Measurements from ENCODE around the gene GAD1.

DNA sequence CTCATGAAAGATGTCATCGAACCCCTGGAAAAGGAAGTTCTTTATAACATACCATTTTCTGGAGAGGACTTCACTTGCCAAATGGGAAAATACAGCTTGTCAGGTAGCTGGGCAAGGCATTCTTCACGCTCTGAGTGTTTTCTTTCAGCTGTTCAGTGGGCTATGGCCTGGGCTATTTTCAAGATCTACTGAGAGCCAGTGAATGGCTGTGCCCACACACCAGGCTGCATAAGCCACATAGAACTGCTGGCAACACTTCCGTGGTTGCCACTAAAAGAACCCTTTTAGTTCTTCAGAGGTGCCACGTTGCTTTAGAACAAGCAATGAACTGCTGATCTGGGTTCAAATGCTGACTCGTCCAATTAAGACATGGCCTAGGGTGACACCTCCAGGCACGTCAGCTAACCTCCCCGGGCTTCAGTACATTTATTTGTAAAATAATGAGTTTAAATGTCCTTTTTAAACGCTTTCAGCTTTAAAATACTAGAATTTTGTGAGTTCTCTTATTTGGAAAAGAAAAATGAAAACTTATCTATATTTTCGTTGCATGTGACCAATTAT lies 75.8 kb downstream of the GAD1 start:
- TF ChIP-seq, protein P1, sequence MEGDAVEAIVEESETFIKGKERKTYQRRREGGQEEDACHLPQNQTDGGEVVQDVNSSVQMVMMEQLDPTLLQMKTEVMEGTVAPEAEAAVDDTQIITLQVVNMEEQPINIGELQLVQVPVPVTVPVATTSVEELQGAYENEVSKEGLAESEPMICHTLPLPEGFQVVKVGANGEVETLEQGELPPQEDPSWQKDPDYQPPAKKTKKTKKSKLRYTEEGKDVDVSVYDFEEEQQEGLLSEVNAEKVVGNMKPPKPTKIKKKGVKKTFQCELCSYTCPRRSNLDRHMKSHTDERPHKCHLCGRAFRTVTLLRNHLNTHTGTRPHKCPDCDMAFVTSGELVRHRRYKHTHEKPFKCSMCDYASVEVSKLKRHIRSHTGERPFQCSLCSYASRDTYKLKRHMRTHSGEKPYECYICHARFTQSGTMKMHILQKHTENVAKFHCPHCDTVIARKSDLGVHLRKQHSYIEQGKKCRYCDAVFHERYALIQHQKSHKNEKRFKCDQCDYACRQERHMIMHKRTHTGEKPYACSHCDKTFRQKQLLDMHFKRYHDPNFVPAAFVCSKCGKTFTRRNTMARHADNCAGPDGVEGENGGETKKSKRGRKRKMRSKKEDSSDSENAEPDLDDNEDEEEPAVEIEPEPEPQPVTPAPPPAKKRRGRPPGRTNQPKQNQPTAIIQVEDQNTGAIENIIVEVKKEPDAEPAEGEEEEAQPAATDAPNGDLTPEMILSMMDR (IDR thresholded peaks at IDR 0.05), result no peak
- TF ChIP-seq POLR2A (IDR thresholded peaks at IDR 0.05), result no peak
